OCI-M1 (cell line): ENCODE results near the gene ZNF212.

Experiments used
- DNase-seq: peaks from one replicate; lab custom pipeline; 2025; lab: John Stamatoyannopoulos, UW

The ZNF212 gene

GRCh38 chr7:149239345-149240143 is at the start of gene ZNF212:
ZNF212 (plus strand) TSS chr7:149239651; CDS start chr7:149239779, 128 bp downstream.
- DNase-seq, result peak; percentile 90

DNA sequence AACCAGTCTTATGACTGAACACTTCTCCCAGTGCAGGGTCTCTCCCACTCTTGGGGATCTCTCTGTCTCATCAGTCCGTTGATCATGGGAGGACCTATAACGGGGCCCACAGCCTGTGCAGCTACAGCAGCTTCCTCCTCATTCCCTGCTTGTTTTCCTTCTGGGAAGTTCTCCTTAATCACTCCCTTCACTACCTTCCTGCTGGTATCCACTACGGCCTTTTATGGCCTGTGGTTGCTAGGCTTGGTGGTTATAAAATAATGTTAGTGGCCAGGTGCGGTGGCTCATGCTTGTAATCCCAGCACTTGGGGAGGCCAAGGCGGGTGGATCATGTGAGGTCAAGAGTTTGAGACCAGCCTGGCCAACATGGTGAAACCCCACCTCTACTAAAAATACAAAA is 47.6 kb upstream of the ZNF212 start:
- DNase-seq, result no peak

GRCh38 chr7:149194799-149195179 is 44.7 kb upstream of the ZNF212 start:
- DNase-seq, result no peak

DNA sequence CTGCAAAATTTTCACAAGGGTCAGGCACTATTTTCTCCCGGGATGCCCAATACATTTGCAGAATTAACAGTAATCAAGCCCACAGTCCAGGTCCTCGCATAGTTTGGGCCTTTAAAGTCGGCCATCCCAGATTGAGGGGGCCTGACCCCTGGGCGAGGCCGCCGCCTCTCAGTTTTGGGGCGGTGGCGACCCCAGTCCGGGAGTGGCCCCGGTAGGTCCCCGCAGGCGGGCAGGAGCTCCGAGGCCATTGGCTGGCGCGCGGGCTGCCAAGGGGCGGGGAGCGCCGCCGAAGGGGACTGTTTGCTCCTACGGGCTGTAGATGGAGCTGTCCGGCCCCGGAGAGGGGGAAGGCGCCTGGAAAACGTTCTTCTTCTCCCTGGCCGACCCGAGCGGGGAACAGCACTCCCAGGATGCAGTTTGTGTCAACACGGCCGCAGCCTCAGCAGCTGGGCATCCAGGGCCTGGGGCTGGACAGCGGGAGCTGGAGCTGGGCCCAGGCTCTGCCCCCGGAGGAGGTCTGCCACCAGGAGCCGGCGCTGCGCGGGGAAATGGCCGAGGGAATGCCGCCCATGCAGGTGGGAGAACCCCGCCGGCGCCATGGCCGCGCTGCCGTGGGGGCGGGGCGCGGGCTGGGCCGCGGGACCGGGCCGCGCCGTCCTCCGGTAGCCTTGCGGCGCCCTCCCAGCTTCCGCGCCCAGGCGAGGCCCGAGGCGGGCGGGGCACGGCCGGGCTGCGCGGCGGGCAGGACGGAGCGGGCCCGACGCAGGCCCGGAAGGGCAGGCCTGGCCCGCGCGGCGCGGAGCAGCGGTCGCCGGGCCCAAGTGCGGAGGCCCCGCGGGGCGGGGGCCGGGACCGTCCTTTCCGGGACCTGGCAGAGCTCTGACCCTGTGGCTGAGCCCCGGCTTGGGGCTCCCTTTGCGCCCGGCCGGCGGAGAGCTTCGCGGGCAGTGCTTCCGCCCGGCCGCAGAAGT is 44.0 kb upstream of the ZNF212 start, which contains the start of gene ZNF282:
TSS of gene ZNF282 (plus strand) at position 367 of the 971 bp plus-strand sequence. CDS start at position 411, 44 bp downstream.
- peak; percentile 87 for DNase-seq

- no peak for DNase-seq
These were observed 43.2 kb upstream of the ZNF212 start for GRCh38 chr7:149196151-149196704.

- DNase-seq, result no peak
These were observed 42.7 kb upstream of the ZNF212 start for GRCh38 chr7:149196705-149197171.

GRCh38 chr7:149197675-149198074 is 41.8 kb upstream of the ZNF212 start:
- DNase-seq, result no peak

DNA sequence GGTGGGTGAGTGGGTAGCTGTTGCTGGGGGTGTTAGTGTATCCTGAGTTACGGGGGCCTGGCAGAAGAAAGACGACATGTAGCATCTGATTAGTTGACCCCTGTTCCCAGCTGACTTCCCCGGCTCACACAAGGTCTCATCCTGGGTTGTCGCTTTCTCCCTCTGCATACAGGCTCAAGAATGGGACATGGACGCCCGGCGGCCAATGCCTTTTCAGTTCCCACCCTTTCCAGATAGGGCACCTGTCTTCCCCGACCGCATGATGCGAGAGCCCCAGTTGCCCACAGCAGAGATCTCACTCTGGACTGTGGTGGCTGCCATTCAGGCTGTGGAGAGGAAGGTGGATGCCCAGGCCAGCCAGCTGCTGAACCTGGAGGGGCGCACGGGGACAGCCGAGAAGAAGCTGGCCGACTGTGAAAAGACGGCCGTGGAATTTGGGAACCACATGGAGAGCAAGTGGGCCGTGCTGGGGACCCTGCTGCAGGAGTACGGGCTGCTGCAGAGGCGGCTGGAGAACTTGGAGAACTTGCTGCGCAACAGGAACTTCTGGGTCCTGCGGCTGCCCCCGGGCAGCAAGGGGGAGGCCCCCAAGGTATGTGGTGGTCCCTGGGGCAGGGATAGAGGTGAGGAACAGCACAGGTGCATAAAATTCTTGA is 41.2 kb upstream of the ZNF212 start:
- DNase-seq, result no peak

GRCh38 chr7:149199234-149199995 is 40.0 kb upstream of the ZNF212 start:
- DNase-seq, result no peak

- DNase-seq, result no peak
These were observed 36.6 kb upstream of the ZNF212 start for GRCh38 chr7:149202831-149203231.

DNA sequence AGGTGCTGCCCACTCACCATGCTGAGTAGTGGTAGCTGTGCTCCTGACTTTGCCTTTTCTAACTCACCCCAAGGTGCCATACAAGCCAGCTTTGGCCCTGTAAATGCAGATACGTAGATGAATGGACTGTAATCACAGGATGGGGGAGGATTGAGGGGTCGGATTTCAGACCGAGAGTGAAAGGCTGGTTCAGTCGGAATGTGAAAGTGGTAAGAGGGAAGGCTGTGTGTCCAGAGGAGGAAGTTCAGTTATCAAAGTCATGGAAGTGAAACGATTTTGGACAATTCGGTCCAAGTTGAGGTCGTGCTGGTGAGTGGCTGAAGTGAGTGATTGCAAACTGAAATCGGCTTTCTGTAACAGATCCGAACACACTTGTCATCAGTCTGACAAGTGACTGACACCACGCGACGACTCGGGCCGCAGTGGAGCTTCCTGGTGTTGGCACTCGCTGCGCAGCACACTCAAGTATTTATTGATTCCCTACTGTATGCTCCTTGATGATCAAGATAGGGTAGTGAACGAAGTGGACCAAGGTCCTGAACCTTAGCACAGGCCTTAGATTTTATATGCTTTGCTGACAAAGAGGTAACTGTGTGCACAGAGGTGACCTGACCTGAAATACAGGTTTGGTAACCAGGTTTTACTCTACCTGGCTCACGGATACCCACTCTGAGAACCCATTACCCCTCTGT is 33.6 kb upstream of the ZNF212 start:
- no peak for DNase-seq

DNA sequence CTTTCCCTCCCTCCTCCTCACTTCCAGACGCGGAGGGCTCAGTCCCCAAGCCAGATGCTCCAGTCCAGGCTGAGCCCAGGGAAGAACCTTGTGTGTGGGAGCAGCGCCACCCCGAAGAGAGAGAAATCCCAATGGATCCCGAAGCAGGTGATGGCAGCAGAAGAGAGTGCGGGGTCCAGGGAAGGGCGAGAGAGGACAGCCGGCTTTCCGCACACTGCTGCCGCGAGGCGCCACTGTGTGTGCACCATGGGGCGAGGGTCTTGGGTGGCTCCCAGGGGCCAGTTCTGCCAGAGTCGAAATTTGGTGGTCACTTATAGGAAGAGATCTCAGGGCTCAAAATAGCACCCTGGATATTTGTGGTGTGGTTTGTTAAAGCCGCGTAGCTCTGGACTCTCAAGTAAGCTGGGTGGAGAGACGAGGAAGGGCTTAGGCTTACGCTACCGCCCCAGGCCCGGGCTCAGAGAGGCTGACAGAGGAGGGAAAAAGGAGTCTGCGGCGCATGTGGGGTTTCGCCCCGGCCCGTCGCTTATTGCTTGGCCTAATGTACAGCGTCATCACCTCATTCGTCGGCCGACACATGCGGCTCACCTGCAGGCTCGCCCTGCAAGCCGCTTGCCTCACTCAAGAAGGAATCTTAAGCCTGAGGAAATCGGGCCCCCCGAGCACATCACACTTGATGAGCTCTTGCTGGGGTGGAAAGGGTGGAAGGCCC is 32.0 kb upstream of the ZNF212 start:
- no peak for DNase-seq

DNA sequence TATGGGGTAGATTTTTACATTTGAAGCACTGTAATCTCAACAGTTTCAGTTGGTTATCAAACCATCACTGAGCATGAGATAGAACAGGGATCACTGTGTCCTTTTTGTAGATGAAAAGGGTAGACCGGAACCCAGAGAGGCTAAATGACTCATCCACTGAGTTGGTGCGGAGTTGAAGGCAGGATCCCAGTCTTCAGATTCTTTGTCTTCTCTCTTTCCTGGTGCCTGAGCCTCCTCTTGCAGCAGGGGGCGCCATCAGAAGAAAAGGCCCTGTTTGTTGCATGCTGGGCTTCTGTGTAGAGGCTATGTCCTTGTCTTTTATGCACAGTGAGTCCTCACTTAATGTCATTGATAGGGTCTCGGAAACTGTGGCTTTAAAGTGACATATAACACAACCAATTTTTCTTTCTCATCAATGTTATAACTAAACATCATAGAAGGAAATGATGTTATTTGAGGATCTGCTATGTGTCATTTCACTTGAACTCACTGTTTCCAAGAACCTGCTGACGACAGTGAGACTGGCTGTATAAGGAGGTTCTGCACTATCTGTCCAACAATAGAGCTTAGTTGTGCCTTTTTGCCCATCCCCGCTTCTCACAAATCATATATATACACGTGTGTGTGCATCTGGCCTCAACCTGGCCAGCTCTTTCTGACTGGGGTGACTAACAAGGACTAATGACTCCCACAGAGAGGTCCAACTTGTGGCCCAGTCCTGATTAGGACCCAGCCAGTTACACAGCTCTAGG is 29.8 kb upstream of the ZNF212 start:
- DNase-seq, result peak; percentile 37

GRCh38 chr7:149210551-149210950 is 28.9 kb upstream of the ZNF212 start:
- DNase-seq, result no peak

DNA sequence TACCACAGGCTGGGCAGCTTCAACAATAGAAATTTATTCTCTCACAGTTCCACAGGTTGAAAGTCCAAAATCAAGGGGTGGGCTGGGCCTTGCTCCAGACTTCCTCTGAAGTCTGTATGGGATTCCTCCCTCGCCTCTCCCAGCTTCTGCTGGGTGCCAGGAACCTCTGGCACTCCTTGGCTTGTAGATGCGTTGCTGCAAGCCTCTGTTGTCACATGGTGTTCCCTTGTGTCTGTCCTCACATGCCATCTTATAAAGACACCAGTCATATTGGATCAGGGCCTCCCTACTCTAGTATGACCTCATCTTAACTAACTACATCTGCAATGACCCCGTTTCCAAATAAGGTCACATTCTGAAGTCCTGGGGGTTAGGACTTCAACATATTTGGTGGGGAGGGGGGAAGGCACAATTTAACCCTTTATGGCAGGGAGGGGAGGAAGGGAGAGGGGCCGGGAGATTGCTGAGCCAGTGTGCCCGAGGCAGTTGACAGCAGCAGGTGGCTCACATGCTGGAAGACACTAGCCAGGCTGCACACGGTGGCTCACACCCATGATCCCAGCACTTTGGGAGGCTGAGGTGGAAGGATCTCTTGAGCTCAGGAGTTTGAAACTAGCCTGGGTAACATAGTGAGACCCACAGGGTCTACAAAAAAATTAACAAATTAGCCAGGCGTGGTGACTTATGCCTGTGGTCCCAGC is 25.3 kb upstream of the ZNF212 start:
- DNase-seq, result no peak

- no peak for DNase-seq
These were observed 23.0 kb upstream of the ZNF212 start for GRCh38 chr7:149216402-149216801.

DNA sequence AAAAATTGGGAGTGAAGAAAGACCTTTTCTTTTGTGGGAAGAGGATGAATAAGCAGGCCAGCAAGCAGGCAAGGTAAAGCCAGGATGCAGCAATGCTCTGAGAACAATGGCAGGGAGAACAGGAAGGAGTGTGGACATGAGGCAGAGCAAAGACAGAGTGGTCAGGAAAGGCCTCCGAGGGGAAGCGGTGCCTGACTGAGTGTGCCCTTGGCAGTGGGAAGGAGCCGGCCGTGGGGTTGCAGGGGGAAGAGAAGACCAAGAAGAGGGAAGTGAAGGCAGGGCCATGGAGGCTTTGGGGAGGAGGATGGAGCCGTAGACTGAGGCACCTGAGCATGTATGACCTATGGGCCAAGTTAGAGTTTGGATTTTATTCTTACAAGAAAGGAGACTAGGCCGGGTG is 21.9 kb upstream of the ZNF212 start:
- no peak for DNase-seq
